SU-DHL-6 (cell line): Measurements from ENCODE around the gene TSPAN18.

Experiments
- H2AFZ ChIP-seq: fragments of 200-600 bp; sonication (generic); 2 replicates; pipeline ENCODE4 v1.6.1; 2014; ENCODE audit warnings: low read depth, mild to moderate bottlenecking, moderate library complexity, mixed read lengths, antibody characterized with exemption, low read length; ENCODE audit not compliant: severe bottlenecking
- H3F3A ChIP-seq: fragments of 200-600 bp; shearing (Covaris generic); 2 replicates; pipeline ENCODE4 v1.6.0; 2016; ENCODE audit warnings: antibody characterized with exemption, mild to moderate bottlenecking; ENCODE audit not compliant: insufficient read depth
- H3K27ac ChIP-seq: fragments of 200-600 bp; sonication (generic); 2 replicates; pipeline ENCODE4 v1.5.1; 2016; ENCODE audit warnings: low read depth, mild to moderate bottlenecking, low read length, moderate library complexity, mixed read lengths
- H3K27me3 ChIP-seq: fragments of 200-600 bp; sonication (generic), shearing (Covaris generic); 2 replicates; pipeline ENCODE4 v1.6.0; 2014; ENCODE audit warnings: mild to moderate bottlenecking, low read length
- H3K36me3 ChIP-seq: fragments of 200-600 bp; sonication (generic); 2 replicates; pipeline ENCODE4 v1.6.1; 2014; ENCODE audit warnings: mild to moderate bottlenecking, low read length, mixed read lengths
- H3K4me2 ChIP-seq: fragments of 300-600, 200-600 bp; shearing (Covaris generic), sonication (generic); 2 replicates; pipeline ENCODE4 v1.6.0; 2014; ENCODE audit warnings: low read length, low read depth, mild to moderate bottlenecking; ENCODE audit not compliant: poor library complexity, severe bottlenecking
- H3K4me3 ChIP-seq: fragments of 200-600 bp; sonication (generic); 2 replicates; pipeline ENCODE4 v1.5.1; 2014; ENCODE audit warnings: antibody characterized with exemption, low read length, mild to moderate bottlenecking, mixed read lengths; ENCODE audit not compliant: insufficient read depth, poor library complexity, severe bottlenecking
- H3K79me2 ChIP-seq: fragments of 200-600 bp; sonication (generic); 2 replicates; pipeline ENCODE4 v1.6.1; 2014; ENCODE audit warnings: mild to moderate bottlenecking, low read length, moderate library complexity; ENCODE audit not compliant: insufficient read depth
- H3K9ac ChIP-seq: fragments of 200-600 bp; sonication (generic); 2 replicates; pipeline ENCODE4 v1.7.0; 2014; ENCODE audit warnings: mild to moderate bottlenecking, low read length
- H3K9me2 ChIP-seq: fragments of 200-600 bp; sonication (generic); replicated peaks from 2 replicates; pipeline ENCODE4 v1.6.1; 2014; ENCODE audit warnings: low read length; ENCODE audit not compliant: insufficient read depth
- H3K9me3 ChIP-seq: fragments of 200-600 bp; sonication (generic); 2 replicates; pipeline ENCODE4 v1.6.1; 2014; ENCODE audit warnings: low read length, mixed read lengths; ENCODE audit not compliant: insufficient read depth
- H4K20me1 ChIP-seq: fragments of 200-600 bp; sonication (generic); 2 replicates; pipeline ENCODE4 v1.6.1; 2014; ENCODE audit warnings: low read depth, mild to moderate bottlenecking, antibody characterized with exemption, low read length, moderate library complexity, mixed read lengths
- EZH2phosphoT487 ChIP-seq: fragments of 200-600 bp; sonication (generic), shearing (Covaris generic); conservative IDR thresholded peaks from 2 replicates; pipeline ENCODE4 v1.6.1; 2018; ENCODE audit warnings: mild to moderate bottlenecking, antibody characterized with exemption, low read length, moderate library complexity, mixed read lengths
- TF ChIP-seq, protein P1 (sequence below): fragments of 200-600 bp; sonication (generic); IDR thresholded peaks from one replicate; pipeline ENCODE4 v1.5.1; 2017; ENCODE audit warnings: antibody characterized with exemption, mild to moderate bottlenecking, low read length, moderate library complexity; ENCODE audit not compliant: insufficient read depth, poor library complexity, severe bottlenecking

TSPAN18 gene

DNA sequence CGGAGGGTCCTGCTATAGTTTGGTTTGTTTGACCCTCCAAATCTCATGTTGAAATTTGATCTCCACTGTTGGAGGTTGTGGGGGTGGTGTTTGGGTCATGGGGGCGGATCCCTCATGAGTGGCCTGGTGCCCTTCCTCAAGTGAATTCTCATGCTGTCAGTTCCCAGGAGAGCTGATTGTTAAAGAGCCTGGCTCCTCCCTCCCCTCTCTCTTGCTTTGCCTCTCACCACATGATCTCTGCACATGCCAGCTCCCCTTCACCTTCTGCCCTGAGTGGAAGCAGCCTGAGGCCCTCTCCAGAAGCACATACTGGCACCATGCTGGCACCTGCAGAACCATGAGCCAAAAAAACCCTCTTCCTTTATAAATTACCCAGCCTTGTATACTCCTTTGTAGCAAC lies 7.1 kb downstream of the TSPAN18 start:
- H3K27me3 ChIP-seq: no peaks in the 10 kb centered on the region

DNA sequence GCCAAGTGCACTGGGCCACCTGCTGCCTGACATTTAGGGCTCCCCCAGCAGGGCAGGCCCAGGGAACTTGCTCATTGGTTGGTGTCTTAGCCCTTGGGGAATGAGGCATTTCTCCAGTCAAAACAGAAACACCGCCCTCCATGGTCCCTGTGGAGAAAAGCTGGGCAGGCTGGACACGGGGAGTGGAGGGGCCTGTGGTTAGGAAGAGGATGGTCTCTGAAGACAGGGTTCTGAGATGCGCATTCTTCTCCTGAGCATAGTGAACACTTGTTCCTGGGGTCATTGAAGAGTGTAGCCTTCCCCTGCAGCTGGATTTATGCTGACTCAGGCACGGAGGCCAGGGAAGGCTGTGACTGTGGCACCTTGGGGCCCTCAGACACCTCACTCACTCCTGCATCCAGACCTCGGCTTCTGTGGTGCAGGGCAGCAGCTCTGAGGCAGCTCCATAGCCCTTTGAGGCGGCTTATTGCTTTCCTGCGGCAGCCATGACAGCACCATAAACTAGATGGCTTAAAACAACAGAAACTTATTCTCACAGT lies 8.2 kb downstream of the TSPAN18 start:
- Histone ChIP-seq H3K36me3 (no peaks in the 10 kb centered on the region), H3K27me3 (no peaks in the 10 kb centered on the region), H3K9ac (no peak overlapping the region), H3K4me3 (no peak overlapping the region), H3K79me2 (no peaks in the 10 kb centered on the region), H3F3A (no peaks in the 10 kb centered on the region), H4K20me1 (no peaks in the 10 kb centered on the region), H3K9me2 (no peaks in the 10 kb centered on the region), H3K27ac (no peak overlapping the region), H2AFZ (no peak overlapping the region), H3K4me2 (no peak overlapping the region), H3K9me3 (no peaks in the 10 kb centered on the region)
- no peak for TF ChIP-seq EZH2phosphoT487
- TF ChIP-seq, protein P1, sequence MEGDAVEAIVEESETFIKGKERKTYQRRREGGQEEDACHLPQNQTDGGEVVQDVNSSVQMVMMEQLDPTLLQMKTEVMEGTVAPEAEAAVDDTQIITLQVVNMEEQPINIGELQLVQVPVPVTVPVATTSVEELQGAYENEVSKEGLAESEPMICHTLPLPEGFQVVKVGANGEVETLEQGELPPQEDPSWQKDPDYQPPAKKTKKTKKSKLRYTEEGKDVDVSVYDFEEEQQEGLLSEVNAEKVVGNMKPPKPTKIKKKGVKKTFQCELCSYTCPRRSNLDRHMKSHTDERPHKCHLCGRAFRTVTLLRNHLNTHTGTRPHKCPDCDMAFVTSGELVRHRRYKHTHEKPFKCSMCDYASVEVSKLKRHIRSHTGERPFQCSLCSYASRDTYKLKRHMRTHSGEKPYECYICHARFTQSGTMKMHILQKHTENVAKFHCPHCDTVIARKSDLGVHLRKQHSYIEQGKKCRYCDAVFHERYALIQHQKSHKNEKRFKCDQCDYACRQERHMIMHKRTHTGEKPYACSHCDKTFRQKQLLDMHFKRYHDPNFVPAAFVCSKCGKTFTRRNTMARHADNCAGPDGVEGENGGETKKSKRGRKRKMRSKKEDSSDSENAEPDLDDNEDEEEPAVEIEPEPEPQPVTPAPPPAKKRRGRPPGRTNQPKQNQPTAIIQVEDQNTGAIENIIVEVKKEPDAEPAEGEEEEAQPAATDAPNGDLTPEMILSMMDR: no peak

More for the DNA sequence above, 7.1 kb downstream of the TSPAN18 start:
- Histone ChIP-seq H3K9me3 (no peaks in the 10 kb centered on the region), H3K9me2 (no peaks in the 10 kb centered on the region), H3F3A (no peaks in the 10 kb centered on the region), H3K79me2 (no peaks in the 10 kb centered on the region), H3K9ac (no peak overlapping the region), H3K36me3 (no peaks in the 10 kb centered on the region), H4K20me1 (no peaks in the 10 kb centered on the region), H3K4me3 (no peak overlapping the region), H3K27ac (no peak overlapping the region), H2AFZ (no peak overlapping the region), H3K4me2 (no peak overlapping the region)
- TF ChIP-seq EZH2phosphoT487: no peak
- TF ChIP-seq, protein P1: no peak

DNA sequence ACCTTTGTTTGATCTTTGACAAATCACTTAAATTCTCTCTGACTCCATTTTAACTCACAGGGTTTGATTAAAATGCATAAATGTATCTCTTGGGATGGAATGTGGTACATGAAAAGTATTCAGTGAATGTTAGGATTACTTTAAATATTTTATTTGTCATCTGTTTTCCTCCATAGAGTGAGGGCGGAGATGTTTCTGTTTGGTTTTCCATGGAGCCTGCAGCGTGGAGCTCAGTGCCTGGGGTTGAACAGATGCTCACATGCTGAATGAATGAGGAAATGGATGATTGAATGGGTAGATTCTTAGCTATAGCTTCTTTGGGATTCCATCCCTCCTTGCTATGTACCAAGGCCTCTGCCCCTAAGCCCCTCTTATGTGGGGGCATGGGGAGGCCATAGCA lies 10.0 kb downstream of the TSPAN18 start:
- no peak overlapping the region for H3K4me2 ChIP-seq
- TF ChIP-seq, protein P1: no peak
- no peak for TF ChIP-seq EZH2phosphoT487
- no peaks in the 10 kb centered on the region for H3K36me3 ChIP-seq
- H2AFZ ChIP-seq: no peak overlapping the region
- no peaks in the 10 kb centered on the region for H3K79me2 ChIP-seq
- no peak overlapping the region for H3K9ac ChIP-seq
- no peaks in the 10 kb centered on the region for H3K9me3 ChIP-seq
- no peaks in the 10 kb centered on the region for H3F3A ChIP-seq
- H3K27ac ChIP-seq: no peak overlapping the region
- H4K20me1 ChIP-seq: no peaks in the 10 kb centered on the region
- H3K27me3 ChIP-seq: no peaks in the 10 kb centered on the region
- no peaks in the 10 kb centered on the region for H3K9me2 ChIP-seq
- no peak overlapping the region for H3K4me3 ChIP-seq
